ENCODE data around the gene HSPA1L. TPM values are rescaled to one million over a fixed set of nuclear protein-coding genes. Genes with fewer than 3 reads are reported as not detected.
"Not testable (repeated sequence)": the region's sequence is repeated elsewhere in the genome, so short reads cannot be mapped to it uniquely, and the experiment has no call there.

The HSPA1L gene
- total and polyA plus RNA-seq, 2 experiments from 2014 or later, result 0.44 to 0.83 TPM

DNA sequence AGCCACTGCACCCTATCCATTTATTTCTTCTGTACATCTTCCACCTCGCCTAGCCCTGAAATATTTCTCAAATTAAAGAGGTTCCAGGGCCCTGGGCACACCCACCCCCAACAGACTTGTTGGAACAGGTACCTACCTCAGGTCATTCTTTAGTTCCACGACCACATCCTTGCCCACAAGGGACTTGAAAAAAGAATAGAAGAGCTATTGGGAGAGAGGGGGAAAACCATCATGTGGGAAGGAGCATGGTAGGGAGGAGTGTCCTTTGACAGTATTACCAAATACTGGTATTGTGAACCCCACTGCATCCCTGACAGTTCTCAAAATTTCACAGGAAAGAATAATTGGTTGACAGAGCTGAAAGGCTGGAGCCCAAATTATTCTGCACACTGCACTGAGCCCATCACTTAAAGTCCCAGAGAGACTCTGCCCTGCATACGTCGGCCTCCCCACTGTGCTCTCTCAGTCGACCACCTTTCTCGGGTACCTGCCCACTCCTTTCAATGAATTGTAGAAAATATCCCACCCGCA is 9.1 kb downstream of the HSPA1L start (continued):
- TF ChIP-seq JUNB (IDR thresholded peaks at IDR 0.05; ENCODE audit: unreplicated experiment), result no peak
- TF ChIP-seq, protein P1, sequence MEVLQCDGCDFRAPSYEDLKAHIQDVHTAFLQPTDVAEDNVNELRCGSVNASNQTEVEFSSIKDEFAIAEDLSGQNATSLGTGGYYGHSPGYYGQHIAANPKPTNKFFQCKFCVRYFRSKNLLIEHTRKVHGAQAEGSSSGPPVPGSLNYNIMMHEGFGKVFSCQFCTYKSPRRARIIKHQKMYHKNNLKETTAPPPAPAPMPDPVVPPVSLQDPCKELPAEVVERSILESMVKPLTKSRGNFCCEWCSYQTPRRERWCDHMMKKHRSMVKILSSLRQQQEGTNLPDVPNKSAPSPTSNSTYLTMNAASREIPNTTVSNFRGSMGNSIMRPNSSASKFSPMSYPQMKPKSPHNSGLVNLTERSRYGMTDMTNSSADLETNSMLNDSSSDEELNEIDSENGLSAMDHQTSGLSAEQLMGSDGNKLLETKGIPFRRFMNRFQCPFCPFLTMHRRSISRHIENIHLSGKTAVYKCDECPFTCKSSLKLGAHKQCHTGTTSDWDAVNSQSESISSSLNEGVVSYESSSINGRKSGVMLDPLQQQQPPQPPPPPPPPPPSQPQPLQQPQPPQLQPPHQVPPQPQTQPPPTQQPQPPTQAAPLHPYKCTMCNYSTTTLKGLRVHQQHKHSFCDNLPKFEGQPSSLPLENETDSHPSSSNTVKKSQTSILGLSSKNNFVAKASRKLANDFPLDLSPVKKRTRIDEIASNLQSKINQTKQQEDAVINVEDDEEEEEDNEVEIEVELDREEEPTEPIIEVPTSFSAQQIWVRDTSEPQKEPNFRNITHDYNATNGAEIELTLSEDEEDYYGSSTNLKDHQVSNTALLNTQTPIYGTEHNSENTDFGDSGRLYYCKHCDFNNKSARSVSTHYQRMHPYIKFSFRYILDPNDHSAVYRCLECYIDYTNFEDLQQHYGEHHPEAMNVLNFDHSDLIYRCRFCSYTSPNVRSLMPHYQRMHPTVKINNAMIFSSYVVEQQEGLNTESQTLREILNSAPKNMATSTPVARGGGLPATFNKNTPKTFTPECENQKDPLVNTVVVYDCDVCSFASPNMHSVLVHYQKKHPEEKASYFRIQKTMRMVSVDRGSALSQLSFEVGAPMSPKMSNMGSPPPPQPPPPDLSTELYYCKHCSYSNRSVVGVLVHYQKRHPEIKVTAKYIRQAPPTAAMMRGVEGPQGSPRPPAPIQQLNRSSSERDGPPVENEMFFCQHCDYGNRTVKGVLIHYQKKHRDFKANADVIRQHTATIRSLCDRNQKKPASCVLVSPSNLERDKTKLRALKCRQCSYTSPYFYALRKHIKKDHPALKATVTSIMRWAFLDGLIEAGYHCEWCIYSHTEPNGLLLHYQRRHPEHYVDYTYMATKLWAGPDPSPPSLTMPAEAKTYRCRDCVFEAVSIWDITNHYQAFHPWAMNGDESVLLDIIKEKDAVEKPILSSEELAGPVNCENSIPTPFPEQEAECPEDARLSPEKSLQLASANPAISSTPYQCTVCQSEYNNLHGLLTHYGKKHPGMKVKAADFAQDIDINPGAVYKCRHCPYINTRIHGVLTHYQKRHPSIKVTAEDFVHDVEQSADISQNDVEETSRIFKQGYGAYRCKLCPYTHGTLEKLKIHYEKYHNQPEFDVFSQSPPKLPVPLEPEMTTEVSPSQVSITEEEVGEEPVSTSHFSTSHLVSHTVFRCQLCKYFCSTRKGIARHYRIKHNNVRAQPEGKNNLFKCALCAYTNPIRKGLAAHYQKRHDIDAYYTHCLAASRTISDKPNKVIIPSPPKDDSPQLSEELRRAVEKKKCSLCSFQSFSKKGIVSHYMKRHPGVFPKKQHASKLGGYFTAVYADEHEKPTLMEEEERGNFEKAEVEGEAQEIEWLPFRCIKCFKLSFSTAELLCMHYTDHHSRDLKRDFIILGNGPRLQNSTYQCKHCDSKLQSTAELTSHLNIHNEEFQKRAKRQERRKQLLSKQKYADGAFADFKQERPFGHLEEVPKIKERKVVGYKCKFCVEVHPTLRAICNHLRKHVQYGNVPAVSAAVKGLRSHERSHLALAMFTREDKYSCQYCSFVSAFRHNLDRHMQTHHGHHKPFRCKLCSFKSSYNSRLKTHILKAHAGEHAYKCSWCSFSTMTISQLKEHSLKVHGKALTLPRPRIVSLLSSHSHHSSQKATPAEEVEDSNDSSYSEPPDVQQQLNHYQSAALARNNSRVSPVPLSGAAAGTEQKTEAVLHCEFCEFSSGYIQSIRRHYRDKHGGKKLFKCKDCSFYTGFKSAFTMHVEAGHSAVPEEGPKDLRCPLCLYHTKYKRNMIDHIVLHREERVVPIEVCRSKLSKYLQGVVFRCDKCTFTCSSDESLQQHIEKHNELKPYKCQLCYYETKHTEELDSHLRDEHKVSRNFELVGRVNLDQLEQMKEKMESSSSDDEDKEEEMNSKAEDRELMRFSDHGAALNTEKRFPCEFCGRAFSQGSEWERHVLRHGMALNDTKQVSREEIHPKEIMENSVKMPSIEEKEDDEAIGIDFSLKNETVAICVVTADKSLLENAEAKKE (CRISPR knock-in tag; IDR thresholded peaks at IDR 0.05), result no peak

DNA sequence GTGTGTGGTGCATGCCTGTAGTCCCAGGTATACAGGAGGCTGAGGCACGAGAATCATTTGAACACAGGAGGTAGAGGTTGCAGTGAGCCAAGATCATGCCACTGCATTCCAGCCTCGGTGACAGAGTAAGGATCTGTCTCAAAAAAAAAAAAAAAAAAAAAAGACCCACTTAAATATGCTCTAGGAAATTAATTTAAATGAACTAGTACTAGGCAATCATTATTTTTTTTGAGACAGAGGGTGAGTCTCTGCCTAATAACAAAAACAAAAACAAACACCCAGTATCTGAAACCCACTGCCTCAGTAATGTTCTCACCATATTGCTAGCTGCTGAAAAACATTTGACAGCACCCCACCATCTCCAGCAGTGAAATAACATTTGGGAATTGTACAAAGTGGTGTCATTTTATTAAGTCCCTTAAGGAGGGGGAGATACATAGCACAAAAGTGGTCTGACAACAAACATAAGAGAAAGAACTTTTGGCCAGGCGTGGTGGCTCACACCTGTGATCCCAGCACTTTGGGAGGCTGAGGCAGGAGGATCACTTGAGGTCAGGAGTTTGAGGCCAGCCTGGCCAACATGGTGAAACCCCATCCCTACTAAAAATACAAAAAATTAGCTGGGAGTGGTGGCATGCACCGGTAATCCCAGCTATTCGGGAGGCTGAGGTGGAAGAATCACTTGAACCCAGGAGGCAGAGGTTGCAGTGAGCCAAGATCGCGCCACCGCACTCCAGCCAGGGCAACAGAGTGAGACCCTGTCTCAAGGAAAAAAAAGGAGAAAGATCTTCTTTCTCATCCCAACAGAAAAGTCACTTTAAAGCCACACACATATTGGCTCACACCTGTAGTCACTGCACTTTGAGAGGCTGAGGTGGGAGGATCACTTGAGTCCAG is 13.8 kb downstream of the HSPA1L start:
- not testable (repeated sequence) for H3K9me3 Mint-ChIP-seq; H3K27me3 Mint-ChIP-seq (ENCODE audit: insufficient read depth, low read depth, poor library complexity); H3K4me3 Mint-ChIP-seq; H3K36me3 ChIP-seq (ENCODE audit: insufficient read depth); H3K27ac ChIP-seq (ENCODE audit: low read depth); H3K27ac Mint-ChIP-seq; H3K4me1 ChIP-seq (ENCODE audit: insufficient read depth); H3K4me2 ChIP-seq; ATAC-seq; H4K20me1 ChIP-seq (replicated peaks; ENCODE audit: insufficient read depth); H3K27me3 ChIP-seq (ENCODE audit: insufficient read depth); H3K9me2 ChIP-seq (ENCODE audit: insufficient read depth); H2AFZ ChIP-seq; H3K4me1 Mint-ChIP-seq; H3K4me3 ChIP-seq; DNase-seq (ENCODE audit: low spot score)
- peaks cover 42% of the 10 kb centered on the region for H3K36me3 Mint-ChIP-seq (ENCODE audit: low read depth)
- Histone ChIP-seq H3F3A (replicated peaks; ENCODE audit: low read depth) (peaks cover 36% of the 10 kb centered on the region), H3K79me2 (replicated peaks; ENCODE audit: insufficient read depth) (peaks cover 37% of the 10 kb centered on the region)

Measured in GM23338 (cell line).